H1 (cell line): ENCODE measurements around the gene KANSL1L. TPM values are rescaled to one million over a fixed set of nuclear protein-coding genes. Genes with fewer than 3 reads are reported as not detected.
A peak's percentile ranks its signal among the peaks of the same experiment; 100 is the strongest.
"Not testable (repeated sequence)": the region's sequence is repeated elsewhere in the genome, so short reads cannot be mapped to it uniquely, and the experiment has no call there.

ENCODE experiments used
- CTCF ChIA-PET: fragments of 300-600 bp; sonication (Branson Sonifier 250); formaldehyde crosslinking; loops from one replicate; lab custom pipeline; 2021; ENCODE audit not compliant: partially characterized antibody; lab: Charles Lee
- POLR2A ChIA-PET: fragments of 300-600 bp; sonication (Branson Sonifier 250); formaldehyde crosslinking; loops from one replicate; lab custom pipeline; 2021; ENCODE audit warnings: inconsistent platforms; ENCODE audit not compliant: partially characterized antibody; lab: Charles Lee
- DNase-seq, 2 experiments: peaks; one replicate each; pipeline versions ENCODE4 v3.0.0 to v3.0.0-alpha.2; 2010 to 2022; ENCODE audit warnings: low spot score in 2 of 2, low read depth in 1 of 2, mixed read lengths in 1 of 2
- FAIRE-seq: peaks from 2 replicates; lab custom pipeline; 2011; peaks lifted over from hg19 to GRCh38; lab: Jason Lieb, UNC
- H2AFZ ChIP-seq: 2 replicates; pipeline ENCODE4 v1.8.1; 2012; ENCODE audit warnings: low read length, inconsistent platforms
- H2AK5ac ChIP-seq: 2 replicates; pipeline ENCODE4 v1.6.1; 2013; ENCODE audit warnings: low read depth, low read length
- H2BK120ac ChIP-seq: replicated peaks from 2 replicates; pipeline ENCODE3; 2013; ENCODE audit warnings: low read depth, low read length, inconsistent platforms
- H2BK12ac ChIP-seq: 2 replicates; pipeline ENCODE4 v1.6.1; 2013; ENCODE audit warnings: low read depth, low read length
- H2BK15ac ChIP-seq: 2 replicates; pipeline ENCODE4 v1.6.1; 2013; ENCODE audit warnings: low read length
- H2BK20ac ChIP-seq: 2 replicates; pipeline ENCODE4 v1.6.1; 2013; ENCODE audit warnings: low read length
- H2BK5ac ChIP-seq: 2 replicates; pipeline ENCODE4 v1.6.1; 2013; ENCODE audit warnings: low read depth, low read length
- H3K14ac ChIP-seq: 2 replicates; pipeline ENCODE4 v1.6.1; 2013; ENCODE audit warnings: inconsistent platforms; ENCODE audit not compliant: insufficient read length
- H3K18ac ChIP-seq: 2 replicates; pipeline ENCODE4 v1.6.1; 2013; ENCODE audit warnings: low read length; ENCODE audit errors: extremely low read depth
- H3K23ac ChIP-seq: 2 replicates; pipeline ENCODE4 v1.6.1; 2013; ENCODE audit warnings: inconsistent platforms; ENCODE audit not compliant: insufficient read length
- H3K23me2 ChIP-seq: 2 replicates; pipeline ENCODE4 v1.6.1; 2013; ENCODE audit warnings: low read depth, low read length
- H3K27ac ChIP-seq: 2 replicates; pipeline ENCODE4 v1.6.1; 2011; ENCODE audit warnings: low read depth, low read length, inconsistent platforms
- H3K27me3 ChIP-seq, 4 experiments: replicated peaks in 1 of 4; 1 replicate in 1 of 4; 2 replicates in 3 of 4; pipeline versions ENCODE4 v1.6.1 to v1.8.1; 2011 to 2013; ENCODE audit warnings: low read length in 3 of 4, mild to moderate bottlenecking in 3 of 4, inconsistent platforms in 2 of 4, mixed read lengths in 2 of 4, moderate library complexity in 1 of 4; ENCODE audit not compliant: control insufficient read depth in 3 of 4, insufficient read depth in 3 of 4; ENCODE audit errors: extremely low read depth in 1 of 4
- H3K36me3 ChIP-seq, 4 experiments: 2 replicates each; pipeline versions ENCODE4 v1.6.1 to v1.8.1; 2011 to 2013; ENCODE audit warnings: mild to moderate bottlenecking in 4 of 4, low read length in 3 of 4, moderate library complexity in 2 of 4, control low read depth in 1 of 4, inconsistent platforms in 1 of 4; ENCODE audit not compliant: insufficient read depth in 4 of 4, control insufficient read depth in 2 of 4
- H3K4ac ChIP-seq: replicated peaks from 2 replicates; pipeline ENCODE3; 2013; ENCODE audit warnings: low read length, low read depth, mixed read lengths, inconsistent platforms; ENCODE audit not compliant: insufficient read length
- H3K4me1 ChIP-seq, 4 experiments: replicated peaks in 1 of 4; 1 replicate in 1 of 4; 2 replicates in 3 of 4; pipeline versions ENCODE4 v1.6.1 to v1.8.1; 2011 to 2013; ENCODE audit warnings: low read length in 3 of 4, inconsistent platforms in 2 of 4, mixed read lengths in 1 of 4; ENCODE audit not compliant: insufficient read depth in 4 of 4, control insufficient read depth in 3 of 4
- H3K4me2 ChIP-seq, 2 experiments: 2 replicates each; pipeline versions ENCODE4 v1.6.1 to v1.8.1; 2011 to 2013; ENCODE audit warnings: low read depth in 2 of 2, low read length in 2 of 2, control low read depth in 1 of 2, inconsistent platforms in 1 of 2, mild to moderate bottlenecking in 1 of 2; ENCODE audit not compliant: insufficient read depth in 1 of 2
- H3K4me3 ChIP-seq, 4 experiments: fragments of 200-600, 300-600 bp in 1 of 4; sonication (generic), shearing (Covaris generic), sonication (Bioruptor Twin) in 1 of 4; 2 replicates each; pipeline versions ENCODE4 v1.5.1 to v1.8.1; 2011 to 2016; ENCODE audit warnings: low read length in 4 of 4, low read depth in 3 of 4, control low read depth in 2 of 4, inconsistent platforms in 2 of 4, mild to moderate bottlenecking in 2 of 4, mixed read lengths in 1 of 4, moderate library complexity in 1 of 4; ENCODE audit not compliant: insufficient read depth in 2 of 4; ENCODE audit errors: extremely low read depth in 1 of 4
- H3K56ac ChIP-seq: replicated peaks from 2 replicates; pipeline ENCODE3; 2013; ENCODE audit warnings: low read depth, mild to moderate bottlenecking, mixed read lengths, low read length, inconsistent platforms; ENCODE audit not compliant: insufficient read length
- H3K79me1 ChIP-seq: 2 replicates; pipeline ENCODE4 v1.6.1; 2013; ENCODE audit warnings: low read depth, low read length, control low read depth
- H3K79me2 ChIP-seq, 2 experiments: 2 replicates each; pipeline versions ENCODE4 v1.6.1 to v1.8.1; 2012 to 2013; ENCODE audit warnings: low read length in 2 of 2, mild to moderate bottlenecking in 2 of 2, inconsistent platforms in 1 of 2; ENCODE audit not compliant: insufficient read depth in 2 of 2, control insufficient read depth in 1 of 2
- H3K9ac ChIP-seq, 4 experiments: replicated peaks in 1 of 4; 1 replicate in 1 of 4; 2 replicates in 3 of 4; pipeline versions ENCODE4 v1.6.1 to v1.8.1; 2011 to 2013; ENCODE audit warnings: low read depth in 3 of 4, low read length in 3 of 4, control low read depth in 2 of 4, mild to moderate bottlenecking in 2 of 4, moderate library complexity in 2 of 4, inconsistent platforms in 1 of 4; ENCODE audit errors: extremely low read depth in 1 of 4
- H3K9me3 ChIP-seq, 2 experiments: 2 replicates each; pipeline versions ENCODE4 v1.6.1 to v1.8.1; 2012 to 2013; ENCODE audit warnings: mild to moderate bottlenecking in 2 of 2, moderate library complexity in 2 of 2, control low read depth in 1 of 2, inconsistent platforms in 1 of 2, low read depth in 1 of 2, low read length in 1 of 2, mixed read lengths in 1 of 2; ENCODE audit not compliant: insufficient read depth in 2 of 2
- H4K20me1 ChIP-seq, 2 experiments: replicated peaks in 1 of 2; 2 replicates each; pipeline versions ENCODE3 to v1.8.1; 2011 to 2013; ENCODE audit warnings: inconsistent platforms in 2 of 2, low read length in 2 of 2, mild to moderate bottlenecking in 1 of 2; ENCODE audit not compliant: insufficient read depth in 2 of 2, control insufficient read depth in 1 of 2
- H4K5ac ChIP-seq: 2 replicates; pipeline ENCODE4 v1.6.1; 2013; ENCODE audit warnings: low read length, low read depth, mixed read lengths, inconsistent platforms; ENCODE audit not compliant: insufficient read length
- H4K8ac ChIP-seq: 2 replicates; pipeline ENCODE4 v1.8.0; 2013; ENCODE audit warnings: mild to moderate bottlenecking, moderate library complexity, low read length, inconsistent platforms; ENCODE audit not compliant: insufficient read depth; ENCODE audit errors: extremely low read depth
- H4K91ac ChIP-seq: replicated peaks from 2 replicates; pipeline ENCODE3; 2013; ENCODE audit warnings: low read length, mixed read lengths, inconsistent platforms; ENCODE audit not compliant: insufficient read length
- KDM1A ChIP-seq: fragments of 200-600, 300-600 bp; sonication (generic); IDR thresholded peaks from 2 replicates; pipeline ENCODE4 v1.7.1; 2016; ENCODE audit warnings: mild to moderate bottlenecking, low read length, borderline replicate concordance
- WGBS, 2 experiments: shearing (Covaris generic) in 1 of 2; methylation state at CpG; one replicate each; pipeline versions ENCODE4 v1.1.6 to v1.1.7; 2013 to 2015; ENCODE audit warnings: low lambda C conversion rate in 2 of 2, mixed read lengths in 2 of 2, inconsistent platforms in 1 of 2, low coverage in 1 of 2, missing lambda C conversion rate in 1 of 2; ENCODE audit not compliant: insufficient replicate concordance in 2 of 2, insufficient coverage in 1 of 2, insufficient read length in 1 of 2; ENCODE audit errors: extremely low coverage in 1 of 2, missing lambda C conversion rate in 1 of 2; 5-methylcytosine and 5-hydroxymethylcytosine counted together
- polyA plus RNA-seq, 7 experiments: library from polyadenylated mRNA; depleted of rRNA in 3 of 7; stranded (reverse) in 5 of 7; unstranded in 2 of 7; fragments of >200 nt in 5 of 7; fragments of 200-250 nt in 2 of 7; gene quantifications; 1 replicate in 5 of 7; 2 replicates in 1 of 7; 4 replicates in 1 of 7; pipeline versions ENCODE4 v1.2.1 to v1.2.3, GENCODE V29; 2011 to 2013; ENCODE audit warnings: missing spikeins in 2 of 7, mixed read lengths in 2 of 7
- total RNA-seq: library from RNA; stranded (reverse); fragmentation: NEBNext Ultra II Directional; extraction: Animal tissue kit (Norgen Biotek cat#: 25700); gene quantifications from 2 replicates; pipeline ENCODE4 v1.2.1, GENCODE V29; 2021

Gene KANSL1L
- total and polyA plus RNA-seq, 2 of the 8 experiments (the other 6 are each of a cell fraction or from before 2014, with no cell fraction given), result 5.4 to 17.2 TPM

GRCh38 chr2:210177115-210177514 is 5.9 kb upstream of the KANSL1L start:
- H2BK120ac ChIP-seq, H2BK15ac ChIP-seq, H4K8ac ChIP-seq, H3K9ac ChIP-seq, H3K27me3 ChIP-seq, H3K14ac ChIP-seq, H3K9me3 ChIP-seq, DNase-seq, H3K23ac ChIP-seq, H2BK20ac ChIP-seq, H3K27ac ChIP-seq, H2AFZ ChIP-seq, H2AK5ac ChIP-seq, H3K4me3 ChIP-seq, H2BK5ac ChIP-seq, H3K18ac ChIP-seq, H3K4ac ChIP-seq, H3K79me2 ChIP-seq, H3K79me1 ChIP-seq, FAIRE-seq, H3K56ac ChIP-seq, H2BK12ac ChIP-seq, H3K23me2 ChIP-seq, H4K20me1 ChIP-seq, H3K36me3 ChIP-seq, H4K91ac ChIP-seq: not testable (repeated sequence)
- TF ChIP-seq KDM1A, result peak; percentile 58; the same call in 1 of the 2 replicates
- Histone ChIP-seq H3K4me1 (peaks cover 0 to 12% (median 9%) of the 10 kb centered on the region in 4 experiments; a peak in 6 of 7 replicates), H4K5ac (peak overlapping the region; percentile 66), H3K4me2 (peak overlapping the region in 1 of 2 experiments; percentile 57; a peak in 1 of 4 replicates)
- POLR2A ChIA-PET, result interaction anchor here (1.1 kb wide), 1 partner anchor 15 kb away, joined by 3 read pairs; no protein-coding TSS in a partner anchor
- WGBS, 2 experiments, result 92% methylated on average over 1 of the region's 1 CpG; no CpG with 5 or more reads in 1 of the 2 experiments
- CTCF ChIA-PET, result interaction anchor here (1.1 to 1.3 kb wide), 3 partner anchors 13 to 216 kb away, joined by 3 to 4 read pairs (median 3); no protein-coding TSS in a partner anchor
